SK-MEL-5 (cell line): ENCODE data around the gene BUD31. TPM values are rescaled to one million over a fixed set of nuclear protein-coding genes. Genes with fewer than 3 reads are reported as not detected.
"Not testable (repeated sequence)": the region's sequence is repeated elsewhere in the genome, so short reads cannot be mapped to it uniquely, and the experiment has no call there.

Source experiments
- DNase-seq: peaks from one replicate; pipeline ENCODE4 v3.0.0-alpha.2; 2016; ENCODE audit warnings: low read depth, low spot score
- in situ Hi-C: cut with HindIII; loops from 2 replicates; pipeline ENCODE4 v1.10.0; 2016; ENCODE audit warnings: low sequenced_read_pairs, high pct_unique_total_duplicates, low pct_unique_long_range_greater_than_20kb
- total RNA-seq: library from RNA; depleted of rRNA; stranded (reverse); fragments of >200 nt; shearing (Covaris generic); gene quantifications from 2 replicates; pipeline ENCODE4 v1.2.3, GENCODE V29; 2014

Gene BUD31
- total RNA-seq, 1 experiment from 2014 or later: 236 TPM

DNA sequence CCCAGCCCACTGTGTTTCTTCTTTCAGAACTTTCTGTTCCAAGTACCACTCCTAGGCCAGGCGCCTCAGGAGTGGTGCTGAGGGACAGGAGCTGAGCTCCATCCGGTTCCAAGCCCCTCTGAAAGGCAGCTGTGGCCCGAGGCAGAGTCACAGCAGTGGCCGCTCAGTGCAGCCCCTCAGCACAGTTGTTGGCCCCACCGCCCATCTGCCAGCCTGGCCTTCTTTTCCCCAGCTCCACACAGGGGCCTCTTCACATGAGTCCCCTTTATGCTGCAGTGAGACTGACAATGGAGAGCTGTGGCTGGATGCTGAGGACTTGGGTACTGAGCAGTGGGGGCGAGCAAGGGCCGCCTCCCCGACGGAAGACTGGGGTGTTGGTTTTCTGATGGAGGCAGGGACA, 9.5 kb downstream of the BUD31 start:
- in situ Hi-C loops: no loop called here
- no peak for DNase-seq

DNA sequence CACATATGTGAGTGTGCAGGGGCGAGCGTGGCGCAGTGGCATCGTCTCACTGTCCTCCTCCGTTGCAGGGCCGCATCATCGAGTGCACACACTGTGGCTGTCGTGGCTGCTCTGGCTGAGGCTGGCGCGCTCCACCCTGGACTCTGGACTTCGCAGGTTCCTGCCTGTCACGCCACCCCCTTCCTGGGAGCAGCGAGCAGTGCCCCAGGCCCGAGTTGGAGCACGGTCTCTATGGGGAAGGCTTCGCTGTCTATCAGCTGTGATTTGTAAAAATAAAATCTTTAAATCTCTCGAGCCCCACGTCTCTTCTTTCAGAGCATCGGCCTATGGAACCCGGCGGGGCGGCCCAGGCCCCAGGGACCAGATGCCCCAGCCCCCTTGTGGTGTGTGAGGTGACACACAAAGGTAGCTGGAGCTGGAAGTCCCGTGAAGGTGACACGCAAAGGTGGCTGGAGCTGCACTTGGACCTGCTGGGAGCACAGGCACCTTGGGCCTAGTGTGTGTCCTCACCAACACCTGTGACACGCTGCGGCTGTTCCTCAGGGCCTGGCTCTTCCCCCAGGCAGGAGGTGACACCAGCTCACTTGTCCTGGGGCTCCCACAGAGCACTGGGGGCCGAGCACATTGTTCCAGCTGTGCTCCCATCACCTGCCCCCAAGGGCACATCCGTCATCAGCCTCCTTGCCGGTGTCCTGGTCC, 10.7 kb downstream of the BUD31 start:
- in situ Hi-C loops: no loop called here
- no peak for DNase-seq

DNA sequence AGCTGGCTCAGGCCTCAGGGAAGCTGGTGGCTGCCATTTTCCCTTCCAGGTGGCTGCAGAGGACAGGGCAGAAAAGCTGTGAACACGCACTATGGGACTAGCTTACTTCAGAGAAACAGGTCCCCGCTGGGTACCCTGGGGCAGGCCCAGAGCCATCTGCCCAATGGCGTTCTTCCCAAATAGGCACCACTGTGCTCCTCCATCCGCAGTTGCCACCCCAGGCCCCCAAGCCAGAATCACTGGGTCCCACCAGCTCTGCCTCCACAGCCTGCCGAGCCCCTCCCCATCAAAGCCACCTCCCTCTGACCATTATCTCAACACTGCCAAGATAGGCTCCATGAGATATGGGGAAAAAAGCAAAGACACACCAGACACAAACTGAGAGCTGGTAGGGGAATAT, 11.4 kb downstream of the BUD31 start:
- no peak for DNase-seq

DNA sequence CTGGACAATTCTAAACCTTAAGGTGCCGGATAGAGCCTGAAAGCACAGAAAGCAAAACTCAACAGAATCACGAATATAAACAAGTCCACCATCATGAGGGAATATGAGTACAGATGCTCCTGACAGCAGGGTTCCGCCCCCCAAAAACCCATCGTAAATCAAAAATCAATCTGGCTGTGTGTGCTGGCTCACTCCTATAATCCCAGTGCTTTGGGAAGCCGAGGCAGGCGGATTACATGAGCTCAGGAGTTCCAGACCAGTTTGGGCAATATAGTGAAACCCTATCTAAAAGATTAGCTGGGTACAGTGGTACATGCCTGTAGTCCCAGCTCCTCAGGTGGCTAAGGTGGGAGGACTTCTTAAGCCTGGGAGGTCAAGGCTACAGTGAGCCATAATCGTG, 12.2 kb downstream of the BUD31 start:
- in situ Hi-C loops: no loop called here
- DNase-seq: no peak

More for the DNA sequence above, 11.4 kb downstream of the BUD31 start:
- in situ Hi-C loops: no loop called here

DNA sequence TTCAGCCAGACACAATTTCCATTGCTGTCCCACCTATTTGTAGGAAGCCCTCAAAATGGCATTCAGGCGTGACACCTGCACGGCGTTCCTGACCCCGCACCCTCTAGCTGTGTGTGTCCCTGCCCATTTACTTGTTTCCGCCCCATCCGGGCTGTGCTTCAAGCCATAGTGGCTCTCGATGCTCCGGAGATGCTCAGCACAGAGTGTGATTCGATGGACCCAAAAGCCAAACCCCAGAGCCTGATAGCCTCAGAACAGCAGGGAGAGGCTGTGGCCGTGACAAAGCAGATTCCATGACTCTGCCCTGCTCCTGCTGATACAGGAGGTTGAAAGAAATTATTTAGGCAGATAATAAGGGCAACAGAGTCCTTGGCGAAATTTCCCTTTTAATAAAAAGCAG, 13.4 kb downstream of the BUD31 start:
- DNase-seq: no peak
- in situ Hi-C loops: no loop called here

DNA sequence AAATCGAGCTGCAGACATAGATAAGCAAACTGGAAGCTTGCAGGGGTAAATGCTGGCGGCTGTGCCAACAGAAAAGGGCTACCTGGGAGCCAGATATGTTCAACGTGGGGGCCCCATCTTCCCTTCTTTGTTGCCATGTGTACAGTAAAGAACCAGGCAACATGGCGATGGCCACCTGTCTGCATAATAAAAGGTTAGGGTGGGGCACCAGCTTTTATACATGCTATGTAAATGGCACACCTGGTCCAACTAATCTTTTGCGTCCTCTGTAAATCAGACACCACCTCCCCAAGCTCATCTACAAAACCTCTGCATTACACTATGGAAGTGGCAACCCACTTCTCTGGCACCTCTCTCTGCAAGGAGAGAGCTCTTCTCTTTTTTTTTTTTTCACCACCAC, 13.9 kb downstream of the BUD31 start:
- in situ Hi-C loops: no loop called here
- DNase-seq: no peak

DNA sequence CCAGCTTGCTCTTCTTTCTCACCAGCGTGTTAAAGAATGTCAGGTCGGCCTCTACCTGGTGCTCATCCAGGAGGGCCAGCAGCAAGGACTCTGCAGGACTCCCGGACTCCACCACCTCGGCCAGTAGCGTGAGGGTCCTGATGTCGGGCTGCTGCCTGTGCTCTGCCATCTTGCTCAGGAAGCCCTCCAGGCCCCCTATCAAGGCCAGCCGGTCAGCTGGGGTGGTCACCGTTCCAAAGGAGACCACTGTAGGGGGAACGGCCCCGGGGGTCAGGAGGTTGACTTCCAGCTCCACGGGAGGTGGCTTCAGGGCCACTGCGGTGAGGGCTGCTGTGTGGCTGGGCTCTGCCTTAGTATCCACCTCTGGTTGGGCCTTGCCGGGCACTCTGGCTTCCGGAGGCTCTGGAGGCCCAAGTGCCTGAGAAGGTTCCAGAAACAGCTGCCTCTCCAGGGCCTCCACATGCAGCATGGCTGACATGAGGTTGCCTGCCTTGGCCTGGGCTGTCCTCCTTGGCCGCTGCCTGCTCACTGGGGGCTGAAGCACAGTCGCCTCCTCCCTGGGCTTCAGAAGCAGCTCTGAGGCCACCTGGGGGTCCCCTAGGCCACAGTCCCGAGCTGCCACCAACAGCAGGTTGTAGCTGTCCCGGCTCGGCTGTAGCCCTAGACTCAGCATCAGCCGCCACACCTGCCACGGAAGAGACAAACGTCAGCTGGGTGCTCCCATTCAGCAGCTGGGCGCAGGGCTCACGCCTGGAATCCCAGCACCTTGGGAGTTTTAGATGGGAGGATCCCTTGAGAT, 16.4 kb downstream of the BUD31 start:
- in situ Hi-C loops: no loop called here
- no peak for DNase-seq

DNA sequence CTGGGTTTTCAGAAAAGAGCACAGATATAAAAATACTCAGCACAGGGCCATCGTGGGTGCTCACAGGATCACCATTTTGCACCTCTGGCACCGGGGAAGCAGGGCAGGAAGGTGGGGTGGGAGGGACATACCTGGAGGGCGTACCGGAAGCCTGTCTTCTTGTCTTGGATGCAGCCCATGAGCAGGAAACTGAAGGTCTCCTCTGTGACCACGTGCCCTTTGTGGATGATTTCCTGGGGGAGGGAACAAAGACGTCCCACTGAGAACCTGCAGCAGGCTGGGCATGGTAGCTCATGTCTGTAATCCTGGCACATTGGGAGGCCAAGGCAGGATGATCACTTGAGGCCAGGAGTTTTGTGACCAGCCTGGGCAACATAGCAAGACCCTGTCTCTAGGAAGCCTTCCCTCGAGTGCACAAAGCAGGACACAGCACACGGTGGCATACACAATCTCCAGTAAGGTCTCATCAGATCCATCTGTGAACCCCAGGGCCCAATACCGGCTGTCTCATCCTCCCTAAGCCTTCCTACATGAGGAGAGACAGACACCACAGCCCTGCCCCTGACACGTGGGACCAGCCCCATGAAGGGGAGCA, 20.3 kb downstream of the BUD31 start:
- peak; percentile 46 for DNase-seq
- in situ Hi-C loops: no loop called here

DNA sequence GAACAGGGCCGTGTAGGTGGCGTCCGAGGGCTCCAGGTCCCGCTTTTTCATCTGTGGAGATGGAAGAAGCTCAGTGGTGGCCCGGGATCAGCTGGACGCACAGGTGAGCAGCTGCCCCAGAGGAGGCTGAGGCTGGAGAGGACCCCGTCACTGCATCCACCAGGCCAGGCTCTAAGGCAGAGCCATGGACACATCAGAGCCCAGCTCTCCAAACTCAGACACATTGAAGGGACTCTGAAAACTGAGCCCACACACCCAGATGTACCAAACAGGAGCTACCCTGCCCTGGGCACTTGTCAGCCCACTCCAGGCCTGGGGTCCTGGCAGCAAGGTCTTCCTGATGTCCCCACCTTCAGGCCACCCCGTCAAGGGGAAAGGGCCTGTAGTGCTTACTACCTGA, 21.0 kb downstream of the BUD31 start:
- DNase-seq: no peak
- in situ Hi-C loops: no loop called here

DNA sequence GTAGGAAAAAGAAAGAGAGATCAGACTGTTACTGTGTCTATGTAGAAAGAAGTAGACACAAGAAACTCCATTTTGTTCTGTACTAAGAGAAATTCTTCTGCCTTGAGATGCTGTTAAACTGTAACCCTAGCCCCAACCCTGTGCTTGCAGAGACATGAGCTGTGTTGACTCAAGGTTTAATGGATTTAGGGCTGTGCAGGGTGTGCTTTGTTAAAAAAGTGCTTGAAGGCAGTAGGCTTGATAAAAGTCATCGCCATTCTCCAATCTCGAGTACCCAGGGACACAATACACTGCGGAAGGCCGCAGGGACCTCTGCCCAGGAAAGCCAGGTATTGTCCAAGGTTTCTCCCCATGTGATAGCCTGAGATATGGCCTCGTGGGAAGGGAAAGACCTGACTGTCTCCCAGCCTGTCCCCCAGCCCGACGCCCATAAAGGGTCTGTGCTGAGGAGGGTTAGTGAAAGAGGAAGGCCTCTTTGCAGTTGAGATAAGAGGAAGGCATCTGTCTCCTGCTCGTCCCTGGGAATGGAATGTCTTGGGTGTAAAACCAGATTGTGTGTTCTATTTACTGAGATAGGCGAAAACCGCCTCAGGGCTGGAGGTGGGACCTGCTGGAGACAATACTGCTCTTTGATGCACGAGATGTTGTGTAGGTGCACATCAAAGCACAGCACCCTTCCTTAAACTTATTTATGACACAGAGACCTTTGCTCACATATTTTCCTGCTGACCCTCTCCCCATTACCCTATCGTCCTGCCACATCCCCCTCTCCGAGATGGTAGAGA, 23.2 kb downstream of the BUD31 start:
- in situ Hi-C loops: not testable (repeated sequence)

DNA sequence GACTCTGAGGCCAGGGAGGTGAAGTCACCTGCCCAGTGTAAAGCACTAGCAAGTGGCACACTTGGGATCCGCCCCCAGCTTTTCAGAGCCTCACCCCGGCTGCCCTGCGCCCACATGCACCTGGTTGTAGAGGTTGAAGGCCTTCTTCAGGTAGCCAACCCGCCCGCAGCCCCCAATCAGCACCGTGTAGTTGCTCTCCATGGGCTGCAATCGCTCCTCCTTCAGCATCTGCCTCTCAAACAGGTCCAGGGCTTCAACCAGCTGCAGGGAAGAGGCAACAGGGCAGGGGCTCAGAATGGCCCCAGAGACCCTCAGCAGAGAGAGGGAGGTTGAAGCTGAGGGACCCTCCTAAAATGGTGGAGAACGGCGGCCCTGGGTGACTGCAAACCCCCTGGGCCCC, 24.4 kb downstream of the BUD31 start:
- no peak for DNase-seq
- in situ Hi-C loops: no loop called here

More for the DNA sequence above, 23.2 kb downstream of the BUD31 start:
- not testable (repeated sequence) for DNase-seq

DNA sequence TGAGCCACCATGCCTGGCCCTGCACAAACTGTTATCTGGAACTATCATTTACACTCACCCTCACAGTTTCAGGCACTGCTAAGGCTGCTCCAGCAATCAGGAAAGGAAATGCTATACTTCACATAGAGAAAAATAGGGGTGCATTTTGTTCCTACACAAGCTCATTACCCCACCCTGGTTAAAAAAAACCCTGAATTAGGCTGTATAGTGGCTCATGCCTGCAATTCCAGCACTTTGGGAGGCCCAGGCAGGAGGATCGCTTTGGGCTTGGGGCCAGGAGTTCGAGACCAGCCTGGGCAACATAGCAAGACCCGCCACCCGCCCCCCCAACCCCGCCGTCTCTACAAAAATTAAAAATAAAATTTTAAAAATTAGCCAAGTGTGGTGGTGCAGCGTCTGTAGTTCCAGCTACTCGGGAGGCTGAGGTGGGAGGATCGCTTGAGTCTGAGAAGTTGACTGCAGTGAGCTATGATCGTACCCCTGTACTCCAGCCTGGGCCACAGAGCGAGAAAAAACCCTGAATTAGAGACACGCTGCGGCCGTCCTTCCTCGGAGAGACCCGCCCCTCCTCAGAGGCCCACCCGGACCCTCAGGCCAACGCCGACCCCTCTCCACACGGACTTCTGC, 29.3 kb downstream of the BUD31 start:
- in situ Hi-C loops: no loop called here
- no peak for DNase-seq

DNA sequence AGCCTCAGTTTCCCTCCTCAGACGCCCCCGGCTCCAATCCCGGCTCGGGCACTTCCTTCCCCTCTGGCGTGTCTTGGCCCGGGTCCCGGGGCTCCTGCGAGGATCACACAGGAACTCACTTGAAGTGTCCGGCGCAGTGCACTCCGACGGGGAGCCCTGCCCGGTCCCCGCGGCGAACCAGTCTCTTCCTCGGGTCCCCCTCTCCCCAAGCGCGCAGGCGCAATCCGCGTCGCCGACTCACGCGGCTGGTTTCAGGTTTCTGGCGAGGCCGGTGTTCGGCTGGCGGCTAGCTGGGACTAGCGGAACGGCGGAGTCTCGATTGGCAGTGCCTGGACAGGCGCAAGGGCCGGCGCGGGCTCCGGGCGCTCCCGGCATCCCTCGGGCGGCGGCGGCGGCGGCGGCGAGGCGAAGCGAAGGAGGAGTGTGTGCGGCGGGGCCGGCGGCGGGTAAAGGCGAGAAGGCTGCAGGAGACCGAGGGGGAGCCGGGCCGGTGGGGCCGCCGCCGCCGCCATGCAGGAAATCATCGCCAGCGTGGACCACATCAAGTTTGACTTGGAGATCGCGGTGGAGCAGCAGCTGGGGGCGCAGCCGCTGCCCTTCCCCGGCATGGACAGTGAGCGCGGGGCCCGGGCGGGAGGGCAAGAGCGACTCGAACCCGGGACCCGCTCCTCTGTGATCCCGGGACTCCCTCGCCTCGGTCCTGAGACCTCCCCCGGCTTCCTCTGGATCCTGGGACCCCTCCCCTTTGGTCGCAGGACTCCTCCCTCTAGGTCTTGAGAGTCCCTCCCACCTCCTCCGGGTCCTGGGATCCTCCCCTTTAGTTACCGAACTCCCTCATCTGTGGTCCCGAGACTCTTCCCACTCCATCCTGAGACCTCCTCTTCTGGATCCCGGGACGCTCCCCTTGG, 30.1 kb downstream of the BUD31 start, which contains the start of the genes CPSF4 and PTCD1:
CPSF4 (plus strand) TSS at position 371 of the 908 bp plus-strand sequence; CDS start at position 511, 140 bp downstream.
PTCD1 (minus strand) TSS at position 226 of the 908 bp plus-strand sequence. CDS start 3,556 bp downstream, outside the sequence.
- in situ Hi-C loops: no loop called here
- DNase-seq: peak; percentile 98

DNA sequence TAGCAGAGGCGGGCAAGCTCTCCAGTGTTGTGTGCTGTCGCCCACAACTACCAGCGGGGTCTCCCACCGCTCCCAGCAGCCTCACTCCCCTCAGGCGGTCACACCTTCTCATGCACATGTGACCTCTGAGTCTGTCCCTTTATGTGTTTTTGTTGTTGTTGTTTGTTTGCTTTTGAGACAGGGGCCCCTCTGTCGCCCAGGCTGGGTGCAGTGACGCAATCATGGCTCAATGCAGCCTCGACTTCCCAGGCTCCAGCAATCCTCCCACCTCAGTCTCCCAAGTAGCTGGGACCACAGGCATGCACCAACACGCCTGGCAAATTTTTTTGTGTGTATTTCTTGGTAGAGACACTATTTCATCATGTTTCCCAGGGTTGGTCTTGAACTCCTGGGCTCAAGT, 31.4 kb downstream of the BUD31 start:
- in situ Hi-C loops: no loop called here
- DNase-seq: peak; percentile 37

DNA sequence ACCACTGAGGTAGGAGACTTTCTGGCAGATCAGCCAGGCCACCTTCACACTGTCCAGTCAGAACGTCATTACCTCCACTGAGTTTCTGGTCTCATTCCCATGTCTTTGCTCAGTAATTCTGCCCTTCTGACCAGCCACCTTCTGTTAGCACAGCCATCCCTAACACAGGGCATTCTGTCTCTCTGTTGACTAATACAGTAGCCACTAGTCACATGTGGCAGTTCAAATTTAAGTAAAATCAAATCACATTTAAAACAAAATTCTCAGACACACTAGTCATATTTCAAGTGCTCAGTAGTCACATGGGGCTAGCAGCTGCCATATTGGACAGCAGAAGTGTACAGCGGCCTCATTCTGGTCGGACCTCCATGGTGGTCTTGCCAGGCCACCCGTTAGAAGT, 37.3 kb downstream of the BUD31 start:
- in situ Hi-C loops: no loop called here
- DNase-seq: peak; percentile 70

DNA sequence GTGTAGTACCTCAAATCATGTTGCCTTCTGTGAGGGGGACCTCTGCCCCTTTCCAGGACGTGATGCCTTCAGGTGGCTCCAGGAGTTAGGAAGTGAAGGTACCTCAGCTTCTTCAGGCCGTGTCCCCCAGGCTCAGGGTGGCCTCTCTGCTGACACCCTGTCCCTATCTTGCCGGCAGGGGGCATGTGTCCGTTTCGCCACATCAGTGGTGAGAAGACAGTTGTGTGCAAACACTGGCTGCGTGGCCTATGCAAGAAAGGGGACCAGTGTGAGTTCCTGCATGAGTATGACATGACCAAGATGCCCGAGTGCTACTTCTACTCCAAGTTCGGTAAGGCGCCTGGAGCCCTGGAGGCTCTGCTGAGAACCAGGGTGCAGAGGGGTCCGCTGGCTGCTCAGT, 39.2 kb downstream of the BUD31 start:
- in situ Hi-C loops: no loop called here
- peak; percentile 75 for DNase-seq
